GM18873 (cell line): ENCODE measurements around the gene GAK.
"Not testable (repeated sequence)": the region's sequence is repeated elsewhere in the genome, so short reads cannot be mapped to it uniquely, and the experiment has no call there.

Experiments
- ATAC-seq: cut with Tn5 transposase; IDR thresholded peaks from one replicate; pipeline ENCODE4 v1.9.1; 2021; ENCODE audit warnings: mild to moderate bottlenecking, moderate library complexity, moderate number of reproducible peaks; ENCODE audit not compliant: unreplicated experiment, low FRiP score

The GAK gene

DNA sequence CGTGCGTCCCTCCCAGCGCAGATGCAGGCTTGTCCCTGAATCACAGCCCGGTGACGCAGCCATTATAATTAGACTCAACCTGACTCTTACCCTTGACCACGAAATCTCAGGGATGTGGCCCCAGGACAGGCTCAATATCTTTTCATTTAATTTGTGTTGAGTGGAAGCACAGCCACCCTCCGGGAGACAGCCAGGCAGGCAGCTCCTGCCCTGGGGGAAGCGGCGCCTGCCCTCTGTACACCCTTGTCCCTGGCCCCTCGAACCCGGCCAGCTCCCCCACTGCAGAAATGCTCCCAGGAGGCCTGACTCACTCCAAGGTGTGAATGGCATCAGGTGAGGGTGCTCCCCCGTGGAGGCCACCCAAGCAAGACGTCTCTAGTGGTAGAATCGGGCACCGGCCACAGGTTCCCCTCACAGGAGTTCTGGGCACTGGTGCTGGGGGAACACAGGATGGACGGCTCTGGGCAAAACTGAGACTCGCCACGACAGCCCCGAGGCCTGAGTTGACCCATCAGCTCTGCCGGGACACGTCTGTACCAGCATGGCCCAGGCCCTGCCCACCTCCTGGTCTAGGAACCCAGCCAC, 108.8 kb downstream of the GAK start:
- no peak for ATAC-seq

- no peak for ATAC-seq
Measured at GRCh38 chr4:822361-823175, 109.5 kb downstream of the GAK start.

- ATAC-seq: no peak
Measured at GRCh38 chr4:821631-822030, 110.5 kb downstream of the GAK start.

DNA sequence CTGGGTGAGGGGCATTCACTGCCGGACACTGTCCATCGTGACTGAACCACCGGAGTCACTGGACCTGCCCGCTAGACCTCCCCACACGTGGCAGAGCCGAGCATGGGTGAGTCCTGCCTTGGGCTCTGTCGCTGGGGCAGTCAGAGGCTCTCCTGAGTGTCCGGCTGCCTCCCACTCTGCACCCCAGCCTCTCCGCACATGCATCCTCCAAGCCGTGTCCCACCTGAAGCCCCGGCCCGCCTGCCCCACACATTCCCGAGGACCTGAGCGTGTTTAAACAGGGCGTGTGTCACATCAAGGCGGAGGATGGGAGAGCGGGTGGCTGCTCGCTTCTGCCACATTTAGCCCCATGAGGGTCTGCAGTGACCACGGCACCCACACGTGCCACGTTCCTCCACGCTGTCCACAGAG, 110.9 kb downstream of the GAK start:
- no peak for ATAC-seq

- ATAC-seq: no peak
Measured at GRCh38 chr4:820230-821172, 111.6 kb downstream of the GAK start.

DNA sequence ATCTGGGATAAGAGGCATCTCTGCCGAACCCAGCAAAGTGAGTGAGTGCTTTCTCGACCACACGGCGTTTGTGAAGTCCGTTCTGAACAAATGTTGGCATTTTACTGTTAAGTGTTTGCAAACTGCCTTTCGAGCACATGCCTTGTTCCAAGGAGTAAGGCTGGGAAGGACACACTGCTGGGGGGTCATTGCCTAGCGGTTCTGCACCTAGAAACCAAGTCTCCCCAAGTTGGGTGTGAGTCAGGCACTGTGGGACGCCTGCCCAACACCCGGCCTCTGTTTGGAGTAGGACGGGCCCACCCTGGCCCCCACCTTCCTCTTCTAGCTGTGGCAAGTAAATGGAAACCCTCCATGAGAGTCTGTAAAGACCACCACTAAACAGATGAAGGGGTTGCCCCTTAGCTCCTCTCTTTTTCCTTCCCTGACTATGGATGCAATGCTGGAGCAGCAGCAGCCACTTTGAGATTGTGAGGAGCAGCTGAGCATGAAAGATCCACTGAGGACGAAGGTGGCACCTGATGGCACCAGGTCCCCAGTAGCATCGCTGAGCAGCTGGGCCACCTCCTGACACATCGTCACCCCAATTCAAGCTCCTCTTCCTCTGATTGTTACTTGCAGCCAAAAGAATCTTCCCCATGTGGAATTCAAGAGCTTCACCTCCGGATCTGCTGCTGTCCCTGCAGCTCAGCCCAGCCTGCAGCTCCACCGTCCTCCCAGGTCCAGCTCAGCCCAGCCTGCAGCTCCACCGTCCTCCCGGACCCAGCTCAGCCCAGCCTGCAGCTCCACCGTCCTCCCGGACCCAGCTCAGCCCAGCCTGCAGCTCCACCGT, 112.5 kb downstream of the GAK start:
- no peak for ATAC-seq

- ATAC-seq: no peak
Measured at GRCh38 chr4:818106-818921, 113.8 kb downstream of the GAK start.

GRCh38 chr4:815464-816146, 116.5 kb downstream of the GAK start:
- no peak for ATAC-seq

DNA sequence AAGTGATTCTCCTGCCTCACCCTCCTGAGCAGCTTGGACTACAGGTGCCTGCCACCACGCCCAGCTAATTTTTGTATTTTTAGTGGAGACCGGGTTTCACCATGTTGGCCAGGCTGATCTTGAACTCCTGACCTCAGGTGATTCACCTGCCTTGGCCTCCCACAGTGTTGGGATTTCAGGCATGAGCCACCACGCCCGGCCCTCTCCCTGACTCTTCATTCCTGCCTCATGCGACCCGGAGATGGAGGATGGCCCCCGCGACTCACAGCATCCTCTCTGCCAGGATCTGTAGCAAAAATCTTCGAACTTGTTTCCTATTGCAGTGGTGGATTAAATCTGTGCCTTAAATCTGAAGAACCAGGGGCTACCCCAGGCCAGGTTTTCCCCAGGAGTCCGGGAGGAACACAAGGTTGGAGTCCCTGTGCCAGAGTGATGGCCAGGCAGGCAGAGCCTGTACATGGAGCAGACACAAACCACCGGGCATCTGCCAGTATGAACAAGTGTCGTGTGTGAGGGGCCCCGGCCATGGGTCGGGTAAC, 117.7 kb downstream of the GAK start:
- no peak for ATAC-seq

DNA sequence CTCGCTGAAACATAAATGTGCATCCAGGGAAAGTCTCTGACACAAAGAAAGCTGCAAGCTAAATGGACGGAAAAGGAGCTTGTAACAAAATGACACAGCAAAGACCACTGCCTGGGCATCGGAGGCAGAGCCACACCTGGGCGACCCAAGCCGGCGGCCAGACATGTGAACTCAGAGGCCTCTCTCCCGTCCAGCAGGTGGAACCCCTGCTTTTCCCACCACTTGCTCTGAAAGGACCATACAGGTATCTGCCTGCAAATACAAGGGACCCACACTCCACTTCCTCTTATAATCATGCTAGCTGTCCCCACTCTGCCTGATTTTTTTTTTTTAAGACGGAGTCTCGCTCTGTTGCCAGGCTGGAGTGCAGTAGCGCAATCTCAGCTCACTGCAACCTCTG, 118.2 kb downstream of the GAK start:
- ATAC-seq: no peak

DNA sequence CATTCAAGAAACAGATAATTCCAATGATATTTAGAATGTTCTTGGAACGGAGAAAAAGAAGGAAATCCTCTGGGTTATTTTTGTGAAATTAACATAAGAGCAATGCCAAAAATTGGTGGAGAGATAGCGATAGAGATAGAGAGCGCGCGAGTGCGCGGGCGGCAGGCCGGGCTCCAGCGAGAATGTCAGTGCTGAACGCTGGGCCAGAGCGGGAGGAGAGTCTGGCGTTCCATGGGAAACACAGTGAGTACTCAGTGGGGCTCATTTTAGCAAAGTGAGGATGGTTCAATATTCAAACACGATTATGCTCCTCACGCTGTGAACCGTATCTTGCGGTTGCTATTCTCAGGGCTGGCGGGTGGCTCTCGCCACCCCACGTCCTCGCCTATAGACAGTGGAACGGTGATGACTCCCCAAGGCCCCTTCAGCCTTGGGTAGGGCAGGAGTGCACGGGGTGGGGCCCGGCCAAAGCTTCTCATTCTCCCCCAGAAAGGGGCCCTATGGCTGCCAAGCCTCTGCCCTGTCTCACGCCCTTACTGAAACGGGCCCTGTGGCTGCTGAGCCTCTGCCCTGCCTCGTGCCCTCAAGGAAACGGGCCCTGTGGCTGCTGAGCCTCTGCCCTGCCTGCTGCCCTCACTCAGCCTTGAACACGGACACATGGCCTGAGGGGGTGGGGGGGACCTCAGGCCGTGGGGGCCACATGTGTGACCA, 123.1 kb downstream of the GAK start:
- no peak for ATAC-seq

DNA sequence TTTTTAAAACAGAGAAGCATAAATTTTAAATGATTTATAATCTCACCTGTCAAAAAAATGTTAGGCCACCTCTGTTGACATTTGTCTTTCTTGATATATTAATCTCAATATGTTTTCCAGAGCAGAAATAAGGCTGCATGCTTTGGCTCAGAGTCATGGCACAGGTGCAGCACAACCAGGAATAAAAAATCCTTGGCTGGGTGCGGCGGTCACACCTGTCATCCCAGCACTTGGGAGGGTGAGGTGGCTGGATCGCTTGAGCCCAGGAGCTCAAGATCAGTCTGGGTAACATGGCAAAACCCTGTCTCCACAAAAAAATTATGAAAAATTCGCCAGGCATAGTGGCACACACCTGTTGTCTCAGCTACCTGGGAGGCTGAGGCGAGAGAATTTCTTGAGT, 124.3 kb downstream of the GAK start:
- ATAC-seq: no peak

GRCh38 chr4:806979-807378, 125.1 kb downstream of the GAK start:
- ATAC-seq: not testable (repeated sequence)

DNA sequence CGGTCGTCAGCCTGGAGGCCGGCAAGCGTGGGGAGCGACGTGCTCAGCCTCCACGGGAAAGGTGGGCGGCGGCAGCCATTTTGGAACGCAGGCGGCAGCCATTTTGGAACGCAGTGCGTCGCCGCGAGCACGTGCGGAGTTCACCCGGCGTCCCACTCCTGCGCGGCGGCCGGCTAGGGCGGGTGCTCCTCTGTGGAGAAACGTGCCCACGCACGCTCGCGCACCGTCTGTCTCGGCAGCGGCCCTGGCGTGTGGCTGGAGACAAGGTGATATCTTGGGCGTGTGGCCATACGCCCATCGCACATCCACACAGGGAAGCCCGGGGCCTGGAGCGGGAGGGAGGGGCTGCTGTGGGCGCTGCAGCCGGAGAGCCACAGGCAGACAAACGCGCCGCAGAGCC, 127.3 kb downstream of the GAK start:
- ATAC-seq: no peak

- no peak for ATAC-seq
Measured at GRCh38 chr4:803884-804283, 128.2 kb downstream of the GAK start.

- no peak for ATAC-seq
Measured at GRCh38 chr4:801436-802124, 130.5 kb downstream of the GAK start.
